HG03097 (cell line): ENCODE results near the gene RNF41.
"Not testable (repeated sequence)": the region's sequence is repeated elsewhere in the genome, so short reads cannot be mapped to it uniquely, and the experiment has no call there.

Experiments
- ATAC-seq: cut with Tn5 transposase; IDR thresholded peaks from one replicate; pipeline ENCODE4 v1.9.1; 2021; ENCODE audit not compliant: unreplicated experiment, low FRiP score

The RNF41 gene

GRCh38 chr12:56213878-56214277 lies 7.8 kb downstream of the RNF41 start:
- no peak for ATAC-seq

- no peak for ATAC-seq
These were observed 9.4 kb downstream of the RNF41 start for GRCh38 chr12:56212361-56212760.

- ATAC-seq: no peak
These were observed 13.7 kb downstream of the RNF41 start for GRCh38 chr12:56208006-56208405.

GRCh38 chr12:56206452-56207166 lies 15.1 kb downstream of the RNF41 start:
- no peak for ATAC-seq

GRCh38 chr12:56205445-56205844 lies 16.3 kb downstream of the RNF41 start:
- ATAC-seq: no peak

GRCh38 chr12:56204275-56204674 lies 17.4 kb downstream of the RNF41 start:
- ATAC-seq: no peak

GRCh38 chr12:56202838-56203237 lies 18.9 kb downstream of the RNF41 start:
- ATAC-seq: no peak

- ATAC-seq: no peak
These were observed 19.4 kb downstream of the RNF41 start for GRCh38 chr12:56202366-56202765.

GRCh38 chr12:56198836-56199235 lies 22.9 kb downstream of the RNF41 start:
- ATAC-seq: no peak

- no peak for ATAC-seq
These were observed 23.6 kb downstream of the RNF41 start for GRCh38 chr12:56197921-56198635.

GRCh38 chr12:56196818-56197550 lies 24.7 kb downstream of the RNF41 start:
- ATAC-seq: not testable (repeated sequence)

GRCh38 chr12:56193025-56193578 lies 28.6 kb downstream of the RNF41 start:
- ATAC-seq: no peak

GRCh38 chr12:56192582-56192981 lies 29.1 kb downstream of the RNF41 start:
- ATAC-seq: no peak

GRCh38 chr12:56190695-56191155 lies 31.0 kb downstream of the RNF41 start:
- ATAC-seq: no peak

GRCh38 chr12:56189918-56190694 lies 31.6 kb downstream of the RNF41 start:
- peak; percentile 42 for ATAC-seq

- peak; percentile 56 for ATAC-seq
These were observed 32.4 kb downstream of the RNF41 start, which contains the start of gene SMARCC2 for GRCh38 chr12:56189099-56189917. SMARCC2 (minus strand) TSS chr12:56189483; CDS start chr12:56189461, 22 bp downstream.

- no peak for ATAC-seq
These were observed 33.0 kb downstream of the RNF41 start for GRCh38 chr12:56188778-56189098.

- ATAC-seq: no peak
These were observed 33.5 kb downstream of the RNF41 start for GRCh38 chr12:56188131-56188777.

GRCh38 chr12:56186957-56187356 lies 34.8 kb downstream of the RNF41 start:
- ATAC-seq: no peak
